Thyroid gland (tissue), 4 donors: ENCODE measurements around the gene WDR59. TPM values are rescaled to one million over a fixed set of nuclear protein-coding genes. Genes with fewer than 3 reads are reported as not detected.

Experiments used
- DNase-seq, 2 donors: peaks; one replicate each; pipeline ENCODE4 v3.0.0-alpha.2; 2019
- H3K27ac ChIP-seq, 3 donors: fragments of 200-600 bp; sonication (generic); 1 replicate in 2 of 3; 2 replicates in 1 of 3; pipeline ENCODE4 v1.5.1; 2016 to 2019; ENCODE audit warnings: mild to moderate bottlenecking in 1 of 3, moderate library complexity in 1 of 3
- H3K27me3 ChIP-seq: fragments of 200-600 bp; sonication (generic); one replicate; pipeline ENCODE4 v1.5.1; 2019
- H3K36me3 ChIP-seq, 2 donors: fragments of 200-600 bp; sonication (generic); one replicate each; pipeline ENCODE4 v1.5.1; 2016 to 2019
- H3K4me1 ChIP-seq, 2 donors: fragments of 200-600 bp; sonication (generic); one replicate each; pipeline ENCODE4 v1.5.1; 2017 to 2019
- H3K4me3 ChIP-seq, 3 donors: fragments of 200-600 bp; sonication (generic); replicated peaks in 1 of 3; 1 replicate in 2 of 3; 2 replicates in 1 of 3; pipeline ENCODE4 v1.5.1; 2016; ENCODE audit warnings: mild to moderate bottlenecking in 1 of 3
- H3K9me3 ChIP-seq: fragments of 200-600 bp; sonication (generic); one replicate; pipeline ENCODE4 v1.5.1; 2017
- CTCF ChIP-seq, 6 experiments: fragments of 200-600 bp in 3 of 6; fragments of 450-650 bp in 3 of 6; sonication (generic) in 3 of 6; IDR thresholded peaks; one replicate each; pipeline ENCODE4 v1.5.1; 2016 to 2019; ENCODE audit warnings: antibody characterized with exemption in 6 of 6, mild to moderate bottlenecking in 2 of 6, inconsistent platforms in 1 of 6, moderate library complexity in 1 of 6
- POLR2A ChIP-seq, 2 donors: fragments of 450-650 bp; IDR thresholded peaks; one replicate each; pipeline ENCODE4 v1.6.1; 2017; ENCODE audit warnings: antibody characterized with exemption in 2 of 2, mild to moderate bottlenecking in 2 of 2, moderate library complexity in 1 of 2
- WGBS, 2 donors: methylation state at CpG; one replicate each; pipeline ENCODE4 v1.1.5; 2017; 5-methylcytosine and 5-hydroxymethylcytosine counted together
- intact Hi-C: fragments of 100-400 bp; cut with DNase I; formaldehyde crosslinking; loops from one replicate; pipeline ENCODE4 v1.15.1; 2023
- total RNA-seq, 4 donors: library from RNA; depleted of rRNA; stranded (reverse); fragments of >200 nt; gene quantifications; one replicate each; pipeline ENCODE4 v1.2.3, GENCODE V29; 2016

WDR59 gene
- total RNA-seq, 4 donors from 2014 or later, result 40.2 to 55.8 (median 46.9) TPM

- no peak for TF ChIP-seq CTCF (IDR thresholded peaks at IDR 0.05)
- no peak for TF ChIP-seq POLR2A (IDR thresholded peaks at IDR 0.05)
Measured at GRCh38 chr16:74872302-74872701, 112.6 kb downstream of the WDR59 start.

GRCh38 chr16:74871608-74872007, 113.3 kb downstream of the WDR59 start:
- Histone ChIP-seq H3K9me3 (no peaks in the 10 kb centered on the region), H3K27ac (no peak overlapping the region), H3K27me3 (no peaks in the 10 kb centered on the region), H3K4me1 (peaks cover 0 to 8% of the 10 kb centered on the region in 2 donors), H3K36me3 (peaks cover 0 to 3% of the 10 kb centered on the region in 2 donors), H3K4me3 (no peak overlapping the region)
- 86 to 90% methylated on average over 5 of the region's 5 CpGs for WGBS, 2 donors
- intact Hi-C loops, result no loop called here
- no peak for DNase-seq
- TF ChIP-seq POLR2A (IDR thresholded peaks at IDR 0.05) (no peak), CTCF (IDR thresholded peaks at IDR 0.05) (no peak)

More at GRCh38 chr16:74872302-74872701, 112.6 kb downstream of the WDR59 start:
- H3K27me3 ChIP-seq, result no peaks in the 10 kb centered on the region
- DNase-seq, result no peak
- no peak overlapping the region for H3K27ac ChIP-seq
- no peak overlapping the region for H3K4me3 ChIP-seq
- 94% methylated on average over 2 of the region's 2 CpGs for WGBS, 2 donors
- no peaks in the 10 kb centered on the region for H3K9me3 ChIP-seq
- H3K4me1 ChIP-seq, result peaks cover 0 to 8% of the 10 kb centered on the region in 2 donors
- intact Hi-C loops, result no loop called here
- H3K36me3 ChIP-seq, result peaks cover 0 to 3% of the 10 kb centered on the region in 2 donors

- no peak for DNase-seq
- H3K9me3 ChIP-seq, result no peaks in the 10 kb centered on the region
- no peak for TF ChIP-seq POLR2A (IDR thresholded peaks at IDR 0.05)
- no peak for TF ChIP-seq CTCF (IDR thresholded peaks at IDR 0.05)
- WGBS, 2 donors, result 27 to 29% methylated on average over 6 of the region's 6 CpGs
- H3K4me1 ChIP-seq, result no peaks in the 10 kb centered on the region
- no peak overlapping the region for H3K4me3 ChIP-seq
- no peaks in the 10 kb centered on the region for H3K27me3 ChIP-seq
- peaks cover 0 to 3% of the 10 kb centered on the region in 2 donors for H3K36me3 ChIP-seq
- peak overlapping the region in 2 of 3 donors; percentile 44 to 66 for H3K27ac ChIP-seq
- intact Hi-C loops, result no loop called here
Measured at GRCh38 chr16:74868501-74868900, 116.4 kb downstream of the WDR59 start.

DNA sequence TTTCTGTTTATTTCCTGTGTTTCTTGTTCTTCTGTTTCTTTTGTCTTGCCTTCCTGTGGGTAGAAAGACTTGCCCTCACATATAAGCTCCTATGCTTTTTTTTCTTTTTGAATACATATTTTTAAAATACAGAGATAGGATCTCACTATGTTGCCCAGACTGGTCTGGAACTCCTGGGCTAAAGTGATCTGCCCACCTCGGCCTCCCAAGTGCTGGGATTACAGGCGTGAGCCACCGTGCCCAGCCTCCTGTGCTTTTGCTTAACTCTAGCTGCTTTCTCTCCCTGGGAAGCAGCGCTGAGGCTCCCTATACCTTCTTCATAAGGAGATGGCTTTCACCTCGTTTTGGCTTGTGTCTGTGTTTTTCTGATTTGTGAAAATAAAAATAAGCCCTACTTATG, 116.9 kb downstream of the WDR59 start:
- WGBS, 2 donors, result 81 to 86% methylated on average over 5 of the region's 5 CpGs
- no peaks in the 10 kb centered on the region for H3K9me3 ChIP-seq
- no peaks in the 10 kb centered on the region for H3K27me3 ChIP-seq
- H3K27ac ChIP-seq, result peak overlapping the region in 2 of 3 donors; percentile 44 to 66
- TF ChIP-seq CTCF (IDR thresholded peaks at IDR 0.05) (no peak), POLR2A (IDR thresholded peaks at IDR 0.05) (no peak)
- no peak for DNase-seq
- H3K4me1 ChIP-seq, result no peaks in the 10 kb centered on the region
- intact Hi-C loops, result no loop called here
- H3K4me3 ChIP-seq, result no peak overlapping the region
- peaks cover 0 to 2% of the 10 kb centered on the region in 2 donors for H3K36me3 ChIP-seq

DNA sequence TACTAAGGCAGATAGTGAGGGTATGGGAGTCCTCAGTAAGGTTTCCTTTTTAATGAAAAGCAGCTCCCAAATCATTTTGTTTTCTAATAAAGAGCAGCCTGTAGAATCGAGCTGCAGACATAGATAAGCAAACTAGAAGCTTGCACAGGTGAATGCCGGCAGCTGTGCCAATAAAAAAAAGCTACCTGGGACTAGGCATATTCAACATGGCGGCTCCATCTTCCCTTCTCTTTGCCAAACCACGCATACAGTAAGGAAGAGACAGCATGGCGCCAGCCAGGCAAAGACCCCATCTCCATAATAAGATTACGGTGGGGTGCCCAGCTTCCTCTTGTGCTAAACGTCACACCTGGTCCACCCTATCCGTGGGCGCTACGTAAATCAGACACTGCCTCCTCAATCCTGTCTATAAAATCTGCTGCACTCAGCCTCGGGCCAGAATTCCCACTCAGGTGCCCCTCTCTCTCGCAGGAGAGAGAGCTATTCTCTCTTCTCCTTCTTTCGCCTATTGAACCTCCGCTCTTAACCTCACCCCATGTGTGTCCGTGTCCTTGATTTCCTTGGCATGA, 117.6 kb downstream of the WDR59 start:
- no peak overlapping the region for H3K27ac ChIP-seq
- no peaks in the 10 kb centered on the region for H3K27me3 ChIP-seq
- intact Hi-C loops, result no loop called here
- WGBS, 2 donors, result 81% methylated on average over 15 of the region's 15 CpGs
- H3K36me3 ChIP-seq, result no peaks in the 10 kb centered on the region
- no peak for DNase-seq
- H3K4me1 ChIP-seq, result no peaks in the 10 kb centered on the region
- H3K9me3 ChIP-seq, result no peaks in the 10 kb centered on the region
- no peak overlapping the region for H3K4me3 ChIP-seq
- TF ChIP-seq POLR2A (IDR thresholded peaks at IDR 0.05), result no peak
- no peak for TF ChIP-seq CTCF (IDR thresholded peaks at IDR 0.05)
